GM10248 (cell line): ENCODE results near the gene SPACA1.

Experiments
- CTCF ChIA-PET: fragments of 300-600 bp; sonication (Branson Sonifier 250); formaldehyde crosslinking; extraction: SDS; loops from one replicate; lab custom pipeline; 2021; ENCODE audit warnings: antibody characterized with exemption; lab: Yijun Ruan, JAX
- POLR2A ChIA-PET: fragments of 350-650 bp; sonication (Branson Sonifier 250); formaldehyde crosslinking; extraction: SDS; loops from one replicate; lab custom pipeline; 2020; ENCODE audit warnings: antibody characterized with exemption; lab: Yijun Ruan, JAX
- DNase-seq: peaks from one replicate; pipeline ENCODE4 v3.0.0; 2012; ENCODE audit errors: extremely low spot score
- CTCF ChIP-seq: IDR thresholded peaks from 2 replicates; pipeline ENCODE4 v1.5.1; 2012; ENCODE audit warnings: mild to moderate bottlenecking, low read depth; ENCODE audit errors: extremely low read depth, missing control alignments, control extremely low read depth

Gene SPACA1

GRCh38 chr6:88086792-88087191 lies 39.2 kb downstream of the SPACA1 start:
- CTCF ChIA-PET: interaction anchor here (2.3 kb wide), 1 partner anchor 19 kb away, joined by 5 read pairs; no protein-coding TSS in a partner anchor
- DNase-seq: no peak
- POLR2A ChIA-PET: no interaction called here
- no peak for TF ChIP-seq CTCF

- ChIA-PET POLR2A (no interaction called here), CTCF (no interaction called here)
- no peak for DNase-seq
- no peak for TF ChIP-seq CTCF
These were observed 42.1 kb downstream of the SPACA1 start for GRCh38 chr6:88089708-88090107.

- POLR2A ChIA-PET: no interaction called here
- CTCF ChIA-PET: interaction anchor here (1.4 to 3.5 kb wide), 4 partner anchors 9 to 19 kb away, joined by 3 to 15 read pairs (median 4); no protein-coding TSS in a partner anchor
- no peak for TF ChIP-seq CTCF
- DNase-seq: no peak
These were observed 58.2 kb downstream of the SPACA1 start for GRCh38 chr6:88105741-88106340.

- CTCF ChIA-PET: interaction anchor here (3.5 kb wide), 1 partner anchor 8 kb away, joined by 15 read pairs; no protein-coding TSS in a partner anchor
- no peak for TF ChIP-seq CTCF
- POLR2A ChIA-PET: no interaction called here
- DNase-seq: no peak
These were observed 59.6 kb downstream of the SPACA1 start for GRCh38 chr6:88107241-88107640.

GRCh38 chr6:88111991-88112390 lies 64.3 kb downstream of the SPACA1 start:
- ChIA-PET CTCF (no interaction called here), POLR2A (no interaction called here)
- DNase-seq: no peak
- no peak for TF ChIP-seq CTCF

- TF ChIP-seq CTCF: no peak
- ChIA-PET CTCF (interaction anchor here (1.0 to 2.5 kb wide), 3 partner anchors 9 to 34 kb away, joined by 3 to 15 read pairs (median 3); no protein-coding TSS in a partner anchor), POLR2A (no interaction called here)
- DNase-seq: no peak
These were observed 67.2 kb downstream of the SPACA1 start for GRCh38 chr6:88114838-88115237.
